SK-N-SH treated with all-trans-retinoic acid at 6 μM for 48 hours (cell line): ENCODE measurements around the gene KRTAP10-4.

Source experiments
- CSRNP3 ChIP-seq: fragments of 250-450 bp; sonication (Bioruptor Pico); IDR thresholded peaks from 2 replicates; pipeline ENCODE4 v1.5.1; 2021; ENCODE audit warnings: mild to moderate bottlenecking, moderate library complexity
- SNAI2 ChIP-seq: fragments of 250-450 bp; sonication (Bioruptor Pico); IDR thresholded peaks from 2 replicates; pipeline ENCODE4 v1.5.0; 2020; ENCODE audit warnings: mild to moderate bottlenecking, moderate library complexity
- ZNF565 ChIP-seq: fragments of 450-650 bp; formaldehyde crosslinking; conservative IDR thresholded peaks from 2 replicates; pipeline ENCODE4 v1.5.0; 2020; ENCODE audit warnings: low read depth, mild to moderate bottlenecking, moderate library complexity
- TF ChIP-seq, protein P1 (sequence below): fragments of 250-450 bp; sonication (Bioruptor Pico); IDR thresholded peaks from 2 replicates; pipeline ENCODE4 v1.5.1; 2020; ENCODE audit warnings: low read depth, mild to moderate bottlenecking, moderate library complexity

- TF ChIP-seq CSRNP3 (CRISPR knock-in tag) (no peak), ZNF565 (CRISPR knock-in tag) (no peak), SNAI2 (CRISPR knock-in tag) (no peak)
- TF ChIP-seq, protein P1, sequence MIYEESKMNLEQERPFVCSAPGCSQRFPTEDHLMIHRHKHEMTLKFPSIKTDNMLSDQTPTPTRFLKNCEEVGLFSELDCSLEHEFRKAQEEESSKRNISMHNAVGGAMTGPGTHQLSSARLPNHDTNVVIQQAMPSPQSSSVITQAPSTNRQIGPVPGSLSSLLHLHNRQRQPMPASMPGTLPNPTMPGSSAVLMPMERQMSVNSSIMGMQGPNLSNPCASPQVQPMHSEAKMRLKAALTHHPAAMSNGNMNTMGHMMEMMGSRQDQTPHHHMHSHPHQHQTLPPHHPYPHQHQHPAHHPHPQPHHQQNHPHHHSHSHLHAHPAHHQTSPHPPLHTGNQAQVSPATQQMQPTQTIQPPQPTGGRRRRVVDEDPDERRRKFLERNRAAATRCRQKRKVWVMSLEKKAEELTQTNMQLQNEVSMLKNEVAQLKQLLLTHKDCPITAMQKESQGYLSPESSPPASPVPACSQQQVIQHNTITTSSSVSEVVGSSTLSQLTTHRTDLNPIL, result no peak
Measured at GRCh38 chr21:44556879-44557278, 16.6 kb upstream of the KRTAP10-4 start.
